Measurements from ENCODE around the gene EEF1A2.

The EEF1A2 gene

DNA sequence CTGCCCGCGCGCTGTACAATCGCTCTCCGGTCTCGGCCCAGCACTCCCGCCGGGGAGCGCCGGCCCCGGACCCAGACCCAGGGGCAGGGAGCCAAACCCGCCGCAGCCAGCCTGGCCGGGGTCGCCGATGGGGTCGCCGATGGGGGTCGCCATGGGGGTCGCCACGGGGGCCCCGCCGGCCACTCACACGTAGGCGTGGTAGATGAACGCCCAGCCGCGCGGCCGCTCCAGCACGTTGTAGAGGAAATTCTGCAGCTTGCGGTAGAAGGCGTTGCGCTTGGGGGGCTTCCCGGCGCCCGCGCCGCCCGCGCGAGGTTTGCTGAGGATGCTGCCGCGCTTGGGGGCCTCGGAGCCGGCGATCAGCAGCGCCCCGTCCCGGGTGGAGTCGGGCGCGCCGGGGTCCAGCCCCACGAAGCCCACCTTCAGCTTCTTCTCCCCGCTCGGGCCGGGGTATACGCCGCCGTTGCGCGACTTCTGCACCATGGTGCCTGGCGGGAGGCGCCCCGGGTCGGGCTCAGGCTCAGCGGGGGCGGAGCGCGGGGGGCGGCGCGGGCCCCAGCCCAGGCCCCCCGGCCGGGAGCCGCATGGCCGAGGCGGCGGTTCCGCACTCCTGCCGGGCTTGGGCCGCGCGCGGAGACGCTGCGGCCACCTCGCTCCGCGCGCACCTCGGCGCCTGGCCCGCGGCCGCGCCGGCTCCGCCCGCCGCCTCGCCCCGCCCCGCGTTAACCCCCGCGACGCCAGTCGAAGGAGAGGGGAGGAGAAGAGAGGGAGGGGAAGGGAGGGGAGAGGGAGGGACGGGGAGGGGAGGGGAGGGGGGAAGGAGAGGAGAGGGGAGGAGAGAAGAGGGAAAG, 26.7 kb downstream of the EEF1A2 start, which contains the start of gene KCNQ2:
Gene KCNQ2 (minus strand): TSS at position 675 of the 851 bp plus-strand sequence. CDS start 192 bp downstream, at position 483.
- peak in 5 of 51 donors; percentile 17 to 36 (median 29) for DNase-seq

DNA sequence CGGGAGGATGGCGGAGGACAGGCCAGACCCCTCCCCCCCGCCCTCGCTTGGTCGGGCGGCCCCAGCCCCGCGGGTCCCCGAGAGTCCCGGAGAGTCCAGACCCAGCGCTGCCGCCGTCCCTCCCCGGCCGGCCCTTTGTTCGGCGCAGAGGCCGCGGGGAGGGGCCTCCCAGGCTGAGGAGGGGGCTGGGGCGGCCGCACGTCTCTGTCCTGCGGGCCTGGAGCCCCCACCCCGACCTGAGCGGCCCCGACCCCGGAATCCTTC, 27.2 kb downstream of the EEF1A2 start:
- DNase-seq: no peak

GRCh38 chr20:63471002-63471716, 27.7 kb downstream of the EEF1A2 start:
- DNase-seq: peak in 2 of 51 donors; percentile 28 to 30

DNA sequence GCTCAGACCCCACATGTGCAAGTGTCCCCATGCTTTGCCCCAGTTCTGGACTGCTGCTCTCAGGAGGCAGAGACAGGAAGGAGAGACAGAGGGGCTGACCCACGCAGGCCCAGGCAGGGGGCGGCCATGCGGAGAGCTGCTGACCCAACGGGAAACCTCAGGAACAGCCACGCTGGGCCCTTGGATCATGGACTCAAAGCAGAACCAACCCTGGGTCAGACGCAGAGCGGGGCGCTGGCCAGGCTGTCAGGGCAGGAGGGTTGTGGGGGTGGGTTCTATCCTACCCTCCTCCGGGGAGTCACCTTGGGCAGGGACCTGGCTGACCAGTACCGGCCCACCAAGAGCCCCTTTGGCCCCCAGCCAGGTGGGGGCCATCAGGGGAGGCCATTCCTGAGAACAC, 28.5 kb downstream of the EEF1A2 start:
- DNase-seq: no peak

DNA sequence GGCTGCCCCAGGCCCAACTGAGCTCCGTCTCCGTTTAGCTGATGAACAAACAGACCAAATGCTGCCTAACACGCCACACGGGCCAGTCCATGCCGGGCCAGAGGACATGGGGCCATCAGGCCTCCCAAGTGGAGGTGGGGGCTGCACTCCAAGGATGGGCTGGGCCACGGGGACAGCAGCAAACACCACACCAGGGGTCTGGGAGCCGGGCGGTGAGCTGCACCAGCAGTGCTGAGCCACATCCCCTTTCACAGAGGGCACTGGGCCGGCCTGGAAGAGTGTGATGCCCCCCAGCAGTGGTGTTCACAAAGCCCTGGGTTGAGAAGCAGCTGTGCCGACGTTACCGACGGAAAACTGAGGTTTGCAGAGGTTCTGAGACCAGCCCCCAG, 29.2 kb downstream of the EEF1A2 start:
- DNase-seq: no peak

DNA sequence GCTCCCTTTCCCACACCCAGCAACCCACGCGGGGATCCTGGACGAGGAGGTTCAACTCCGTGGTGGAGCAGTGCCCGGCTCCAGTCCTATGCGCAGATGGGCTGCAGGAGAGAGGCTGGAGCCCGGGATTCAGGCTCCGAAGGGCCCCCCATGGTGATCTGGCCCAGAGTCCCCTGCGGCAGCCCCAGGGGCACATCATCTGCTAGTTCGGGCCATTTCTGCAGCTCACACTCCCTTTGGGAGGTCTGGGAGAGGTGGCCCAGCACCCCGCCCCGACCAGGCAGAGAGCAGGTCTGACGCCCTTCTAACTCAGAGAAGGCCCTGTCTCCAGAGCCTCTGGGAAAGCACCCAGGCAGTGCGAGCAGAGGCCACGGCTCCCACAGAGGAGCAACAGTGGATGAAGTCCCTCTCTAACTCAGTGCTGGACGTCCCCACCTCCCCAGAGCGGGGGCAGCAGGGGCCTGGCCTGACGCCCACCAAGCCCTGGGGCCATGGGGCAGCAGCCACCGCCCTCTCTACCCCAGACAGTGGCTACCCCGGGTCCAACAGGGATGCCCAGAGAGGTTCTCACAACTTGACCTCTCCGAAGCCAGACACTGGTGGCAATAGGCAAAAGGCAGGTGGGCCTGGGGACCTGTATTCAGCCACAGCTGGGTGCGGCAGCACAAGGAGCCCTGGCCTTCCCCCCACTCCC, 29.7 kb downstream of the EEF1A2 start:
- no peak for DNase-seq

DNA sequence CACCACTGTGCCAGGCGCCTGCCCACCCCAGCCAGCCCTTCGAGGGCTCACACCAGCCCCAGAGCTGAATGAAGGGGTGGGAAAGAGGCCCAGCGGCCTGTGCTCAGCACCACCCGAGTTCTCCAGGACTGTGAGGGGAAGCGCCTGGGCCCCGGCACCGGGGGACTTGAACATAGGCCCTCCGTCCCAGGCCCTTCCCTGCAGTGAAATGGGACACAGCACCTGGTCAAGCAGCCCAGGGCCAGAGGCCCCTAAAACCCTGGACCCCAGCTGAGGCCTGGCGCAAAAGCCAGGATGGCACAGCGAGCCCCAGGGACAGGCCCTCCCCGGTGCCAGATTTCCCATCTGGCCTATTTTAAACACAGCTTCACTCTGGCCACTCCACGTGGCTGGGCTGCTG, 30.5 kb downstream of the EEF1A2 start:
- no peak for DNase-seq

DNA sequence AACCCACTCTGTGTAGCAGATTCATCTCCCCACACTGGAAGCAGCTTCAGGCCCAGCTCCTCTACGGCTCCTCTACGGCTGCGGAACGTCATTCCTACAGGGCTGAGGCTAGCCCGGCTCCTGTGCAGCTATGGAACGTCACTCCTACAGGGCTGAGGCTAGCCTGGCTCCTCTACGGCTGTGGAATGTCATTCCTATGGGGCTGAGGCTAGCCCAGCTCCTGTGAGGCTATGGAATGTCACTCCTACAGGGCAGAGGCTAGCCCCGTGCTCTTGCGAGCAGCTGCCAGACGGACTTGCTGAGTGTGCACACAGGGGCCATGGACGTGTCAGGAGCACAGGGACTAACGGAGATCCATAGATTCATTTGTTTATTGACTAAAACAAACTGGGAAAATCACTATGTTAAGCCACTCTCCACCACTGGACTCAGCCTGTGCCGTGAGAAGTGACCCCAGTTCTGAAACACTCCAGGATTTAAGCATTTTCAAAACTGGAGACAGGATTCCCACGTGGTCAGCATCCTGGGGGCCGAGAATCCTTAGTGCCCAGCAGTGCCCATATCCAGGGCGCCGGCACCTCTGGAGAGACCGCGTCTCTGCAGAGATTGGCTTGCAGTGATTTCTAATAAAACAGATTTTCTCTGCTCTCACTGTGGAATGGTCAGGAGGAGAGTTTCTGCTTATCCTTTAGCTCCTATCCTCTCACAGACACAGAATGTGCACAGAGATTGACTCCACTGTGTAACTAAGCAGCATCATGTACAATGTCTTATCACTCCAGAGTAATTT, 31.4 kb downstream of the EEF1A2 start:
- no peak for DNase-seq

DNA sequence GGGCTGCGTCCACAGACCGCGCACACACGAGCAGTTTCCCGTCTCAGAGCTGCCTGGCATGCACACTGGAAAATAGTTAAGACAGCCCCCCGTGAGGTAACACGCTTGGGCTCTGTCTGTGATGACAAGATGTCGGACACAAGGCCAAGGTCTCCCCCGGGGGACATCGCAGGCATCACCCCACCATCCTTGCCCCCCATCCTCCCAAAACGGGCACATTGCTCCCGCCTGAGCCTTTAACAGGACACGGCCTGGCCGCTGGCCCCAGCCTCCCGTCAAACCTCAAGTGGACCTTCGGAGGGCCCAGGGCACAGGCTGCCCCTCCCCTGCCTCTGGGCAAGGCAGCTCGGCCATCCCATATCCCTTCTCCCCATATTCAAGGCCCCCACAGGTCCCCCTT, 32.0 kb downstream of the EEF1A2 start:
- no peak for DNase-seq

- DNase-seq: no peak
Measured at GRCh38 chr20:63466250-63466825, 32.5 kb downstream of the EEF1A2 start.

DNA sequence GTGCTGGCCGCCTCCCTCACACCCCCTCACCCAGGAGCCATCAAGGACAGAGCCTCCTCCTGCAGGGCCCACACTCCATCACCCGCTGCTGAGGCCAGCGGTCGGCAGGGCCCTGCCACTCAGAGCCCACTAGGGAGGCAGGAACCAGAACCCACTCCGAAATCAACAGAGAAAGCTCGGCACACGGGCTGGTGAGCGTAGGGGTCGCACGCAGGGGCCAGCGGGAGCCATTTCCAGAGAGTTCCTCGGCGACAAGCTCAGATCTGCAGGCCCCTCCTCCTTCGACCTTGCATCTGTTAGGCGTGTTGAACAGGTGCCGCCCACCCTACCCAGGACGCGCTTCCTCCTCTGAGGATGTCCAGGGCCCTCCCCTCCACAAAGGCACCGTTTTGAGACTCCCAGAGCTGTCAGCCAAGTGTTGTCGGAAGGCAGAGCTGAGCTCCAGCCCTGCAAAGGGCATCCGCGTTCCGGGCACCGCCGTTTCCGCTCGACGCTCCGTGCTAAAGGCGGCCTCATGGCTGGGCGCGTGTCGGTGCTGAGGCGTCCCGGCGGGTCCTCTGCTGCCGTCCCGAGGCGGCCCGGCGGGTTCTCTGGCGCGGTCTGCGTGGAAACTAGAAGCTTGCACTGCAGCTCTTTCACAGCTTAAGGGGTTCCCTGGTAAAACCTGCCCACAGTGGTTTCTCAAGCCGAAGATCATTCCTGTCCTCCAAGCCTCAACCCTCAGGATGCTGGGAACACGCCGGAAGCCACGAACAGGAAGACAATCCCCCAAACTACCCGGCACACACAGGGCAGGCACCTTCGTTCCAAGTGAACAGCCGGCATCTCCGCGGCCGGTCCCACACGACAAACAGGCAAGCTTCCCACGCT, 33.3 kb downstream of the EEF1A2 start:
- DNase-seq: no peak

DNA sequence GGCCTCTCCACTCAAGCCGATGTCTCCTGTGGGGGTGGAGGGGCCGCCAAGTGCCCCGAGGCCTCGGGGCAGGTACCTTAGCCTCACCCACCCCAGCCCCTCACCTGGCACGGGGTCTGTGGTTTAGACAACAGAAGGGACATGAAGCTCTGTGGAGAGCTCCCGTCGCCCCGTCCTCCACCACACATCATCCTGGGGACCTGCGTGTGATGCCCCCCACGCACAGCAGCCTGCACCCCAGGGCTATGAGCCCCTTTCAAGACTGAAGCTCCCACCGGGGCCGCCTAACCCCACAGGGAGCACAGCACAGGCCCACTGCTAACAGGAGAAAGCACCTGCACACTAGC, 34.6 kb downstream of the EEF1A2 start:
- no peak for DNase-seq

DNA sequence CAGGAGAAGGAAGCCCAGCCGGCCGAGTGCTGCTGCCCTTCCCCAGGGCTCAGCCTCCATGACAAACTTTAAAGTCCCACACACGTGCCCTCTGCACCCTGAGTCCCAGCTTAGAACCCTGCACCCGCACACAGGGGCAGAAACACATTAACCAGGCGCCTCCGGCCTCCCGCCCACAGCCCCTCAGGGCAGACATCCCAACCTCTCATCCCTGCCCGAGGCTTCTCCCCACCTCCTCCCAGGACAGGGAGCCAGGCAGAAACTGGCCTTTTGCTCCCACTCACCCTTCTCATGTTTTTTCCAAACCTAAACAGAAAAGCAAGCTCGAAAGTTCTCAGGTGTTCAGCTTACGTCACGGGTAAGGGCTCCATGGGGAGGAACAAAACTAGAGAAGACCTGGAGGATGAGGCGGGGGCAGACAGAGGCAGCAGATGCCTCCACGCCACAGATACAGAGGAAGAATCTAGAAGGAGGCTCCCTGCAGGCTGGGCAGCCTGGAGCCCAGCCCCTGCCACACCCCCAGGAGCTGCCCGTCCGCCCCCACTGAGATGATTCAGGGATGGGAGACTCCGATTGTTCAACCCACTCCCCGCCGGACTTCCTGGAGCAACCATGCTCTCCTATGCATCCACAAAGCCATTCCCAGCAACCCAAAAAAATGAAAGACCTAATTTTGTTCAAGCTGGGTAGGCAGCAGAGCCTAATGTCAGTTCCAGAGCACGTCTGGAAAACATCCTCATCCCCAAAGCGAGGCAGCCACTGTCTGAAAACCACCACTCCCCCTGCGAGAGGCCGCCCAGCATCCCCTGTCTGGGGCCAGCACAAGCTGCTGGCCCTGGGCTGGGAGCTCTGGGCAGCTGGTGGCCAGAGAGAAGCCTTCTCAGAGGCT, 35.2 kb downstream of the EEF1A2 start:
- peak in 1 of 51 donors; percentile 49 for DNase-seq

GRCh38 chr20:63462244-63462643, 36.6 kb downstream of the EEF1A2 start:
- no peak for DNase-seq

- no peak for DNase-seq
Measured at GRCh38 chr20:63461104-63461763, 37.6 kb downstream of the EEF1A2 start.

GRCh38 chr20:63459070-63459380, 39.9 kb downstream of the EEF1A2 start:
- DNase-seq: no peak

GRCh38 chr20:63458170-63459069, 40.5 kb downstream of the EEF1A2 start:
- DNase-seq: no peak

GRCh38 chr20:63457737-63458136, 41.1 kb downstream of the EEF1A2 start:
- peak in 30 of 51 donors; percentile 4 to 67 (median 47) for DNase-seq
